OCI-LY7 (cell line): Measurements from ENCODE around the gene NAPSA. TPM values are rescaled to one million over a fixed set of nuclear protein-coding genes. Genes with fewer than 3 reads are reported as not detected.

Experiments
- BruUV-seq: library from RNA; stranded (reverse); fragments of 400-500 nt; replicated peaks from 2 replicates; lab custom pipeline; 2021; lab: Mats Ljungman, UMichigan
- CTCF ChIA-PET: fragments of 300-600 bp; sonication (Branson Sonifier 250); formaldehyde crosslinking; loops from one replicate; lab custom pipeline; 2022; ENCODE audit warnings: antibody characterized with exemption; ENCODE audit not compliant: unreplicated experiment; lab: Charles Lee
- POLR2A ChIA-PET: fragments of 300-600 bp; sonication (Branson Sonifier 250); formaldehyde crosslinking; loops from one replicate; lab custom pipeline; 2022; ENCODE audit warnings: antibody characterized with exemption; lab: Charles Lee
- DNase-seq: peaks from one replicate; pipeline ENCODE4 v3.0.0-alpha.2; 2015; ENCODE audit warnings: low spot score
- H2AFZ ChIP-seq: fragments of 200-600 bp; sonication (generic), shearing (Covaris generic); 2 replicates; pipeline ENCODE4 v1.6.1; 2014; ENCODE audit warnings: mild to moderate bottlenecking, antibody characterized with exemption, low read length, moderate library complexity
- H3K27ac ChIP-seq: fragments of 200-600 bp; sonication (generic); 2 replicates; pipeline ENCODE4 v1.5.1; 2014; ENCODE audit warnings: mixed run types, low read depth, mild to moderate bottlenecking, moderate library complexity, low read length, inconsistent platforms; ENCODE audit not compliant: poor library complexity, severe bottlenecking
- H3K36me3 ChIP-seq: fragments of 200-600 bp; sonication (generic); 2 replicates; pipeline ENCODE4 v1.6.1; 2014; ENCODE audit warnings: mild to moderate bottlenecking, antibody characterized with exemption, low read length, moderate library complexity, mixed read lengths; ENCODE audit not compliant: insufficient read depth
- H3K4me1 ChIP-seq: fragments of 200-600 bp; sonication (generic); 2 replicates; pipeline ENCODE4 v1.5.1; 2014; ENCODE audit warnings: mild to moderate bottlenecking, low read length; ENCODE audit not compliant: insufficient read depth, poor library complexity, severe bottlenecking
- H3K4me2 ChIP-seq: fragments of 200-600 bp; sonication (generic); 2 replicates; pipeline ENCODE4 v1.6.1; 2014; ENCODE audit warnings: mild to moderate bottlenecking, low read length
- H3K4me3 ChIP-seq: fragments of 200-600 bp; sonication (generic); 2 replicates; pipeline ENCODE4 v1.5.1; 2014; ENCODE audit warnings: mild to moderate bottlenecking, low read depth, low read length; ENCODE audit not compliant: poor library complexity, severe bottlenecking
- H3K79me2 ChIP-seq: fragments of 200-600 bp; sonication (generic); 2 replicates; pipeline ENCODE4 v1.6.1; 2016; ENCODE audit warnings: low read depth, mild to moderate bottlenecking, low read length, moderate library complexity, mixed read lengths; ENCODE audit not compliant: insufficient read depth
- H3K9me2 ChIP-seq: fragments of 200-600 bp; sonication (generic); 2 replicates; pipeline ENCODE4 v1.6.1; 2016; ENCODE audit warnings: mild to moderate bottlenecking, low read length, mixed read lengths; ENCODE audit not compliant: insufficient read depth
- H3K9me3 ChIP-seq: fragments of 200-600 bp; sonication (generic); 2 replicates; pipeline ENCODE4 v1.6.1; 2014; ENCODE audit warnings: mild to moderate bottlenecking, mixed run types, low read length, mixed read lengths
- H4K20me1 ChIP-seq: fragments of 200-600 bp; sonication (generic); 2 replicates; pipeline ENCODE4 v1.6.1; 2014; ENCODE audit warnings: mild to moderate bottlenecking, antibody characterized with exemption, low read length, moderate library complexity, mixed read lengths; ENCODE audit not compliant: insufficient read depth
- EZH2phosphoT487 ChIP-seq: fragments of 200-600 bp; sonication (generic); IDR thresholded peaks from 2 replicates; pipeline ENCODE4 v1.6.1; 2018; ENCODE audit warnings: low read depth, borderline replicate concordance, mild to moderate bottlenecking, mixed run types, antibody characterized with exemption, low read length, moderate library complexity, mixed read lengths
- intact Hi-C: fragments of 100-400 bp; cut with micrococcal nuclease; formaldehyde crosslinking; loops from one replicate; pipeline ENCODE4 v1.10.0; 2022; ENCODE audit not compliant: unreplicated experiment
- total RNA-seq, 2 experiments: library from RNA; depleted of rRNA in 1 of 2; stranded (reverse); fragments of >200 nt in 1 of 2; shearing (Covaris generic) in 1 of 2; gene quantifications; 2 replicates each; pipeline ENCODE4 v1.2.3, GENCODE V29; 2014 to 2022
- TF ChIP-seq, protein P1 (sequence below): fragments of 200-600 bp; sonication (generic); conservative IDR thresholded peaks from 2 replicates; pipeline ENCODE4 v1.5.1; 2014; ENCODE audit warnings: mild to moderate bottlenecking, antibody characterized with exemption, low read length, moderate library complexity, mixed read lengths

Gene NAPSA
- total RNA-seq, 2 experiments from 2014 or later, result 5.7 to 30.1 TPM

DNA sequence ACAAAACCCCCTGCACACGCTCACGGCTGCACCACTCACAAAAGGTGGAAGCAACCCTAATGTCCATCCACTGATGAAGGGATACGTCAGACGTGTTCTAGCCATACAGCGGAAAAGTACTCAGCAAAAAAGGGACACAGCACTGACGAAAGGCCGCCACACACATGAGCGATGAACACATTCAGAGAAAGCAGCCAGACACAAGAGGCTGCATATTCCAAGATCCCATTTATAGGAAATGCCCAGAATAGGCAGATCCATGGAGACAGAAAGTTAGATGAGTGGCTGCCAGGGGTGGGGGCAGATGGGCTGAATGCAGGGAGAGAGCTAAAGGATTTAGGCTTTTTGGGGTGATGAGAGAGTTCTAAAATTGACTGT lies 22.4 kb upstream of the NAPSA start:
- ChIA-PET POLR2A (no interaction called here), CTCF (no interaction called here)
- no peak for TF ChIP-seq EZH2phosphoT487
- TF ChIP-seq, protein P1, sequence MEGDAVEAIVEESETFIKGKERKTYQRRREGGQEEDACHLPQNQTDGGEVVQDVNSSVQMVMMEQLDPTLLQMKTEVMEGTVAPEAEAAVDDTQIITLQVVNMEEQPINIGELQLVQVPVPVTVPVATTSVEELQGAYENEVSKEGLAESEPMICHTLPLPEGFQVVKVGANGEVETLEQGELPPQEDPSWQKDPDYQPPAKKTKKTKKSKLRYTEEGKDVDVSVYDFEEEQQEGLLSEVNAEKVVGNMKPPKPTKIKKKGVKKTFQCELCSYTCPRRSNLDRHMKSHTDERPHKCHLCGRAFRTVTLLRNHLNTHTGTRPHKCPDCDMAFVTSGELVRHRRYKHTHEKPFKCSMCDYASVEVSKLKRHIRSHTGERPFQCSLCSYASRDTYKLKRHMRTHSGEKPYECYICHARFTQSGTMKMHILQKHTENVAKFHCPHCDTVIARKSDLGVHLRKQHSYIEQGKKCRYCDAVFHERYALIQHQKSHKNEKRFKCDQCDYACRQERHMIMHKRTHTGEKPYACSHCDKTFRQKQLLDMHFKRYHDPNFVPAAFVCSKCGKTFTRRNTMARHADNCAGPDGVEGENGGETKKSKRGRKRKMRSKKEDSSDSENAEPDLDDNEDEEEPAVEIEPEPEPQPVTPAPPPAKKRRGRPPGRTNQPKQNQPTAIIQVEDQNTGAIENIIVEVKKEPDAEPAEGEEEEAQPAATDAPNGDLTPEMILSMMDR, result no peak
- intact Hi-C loops, result no loop called here
- Histone ChIP-seq H3K36me3 (peaks cover 73% of the 10 kb centered on the region), H3K4me1 (peaks cover 19% of the 10 kb centered on the region), H3K4me2 (no peak overlapping the region), H2AFZ (no peak overlapping the region), H3K27ac (no peak overlapping the region), H3K9me3 (peaks cover 6% of the 10 kb centered on the region; the same call in 1 of the 2 replicates), H3K4me3 (no peak overlapping the region), H3K9me2 (no peaks in the 10 kb centered on the region), H3K79me2 (peaks cover 73% of the 10 kb centered on the region), H4K20me1 (peaks cover 4% of the 10 kb centered on the region; the same call in 1 of the 2 replicates)
- no TSS peak for BruUV-seq
- DNase-seq, result no peak

DNA sequence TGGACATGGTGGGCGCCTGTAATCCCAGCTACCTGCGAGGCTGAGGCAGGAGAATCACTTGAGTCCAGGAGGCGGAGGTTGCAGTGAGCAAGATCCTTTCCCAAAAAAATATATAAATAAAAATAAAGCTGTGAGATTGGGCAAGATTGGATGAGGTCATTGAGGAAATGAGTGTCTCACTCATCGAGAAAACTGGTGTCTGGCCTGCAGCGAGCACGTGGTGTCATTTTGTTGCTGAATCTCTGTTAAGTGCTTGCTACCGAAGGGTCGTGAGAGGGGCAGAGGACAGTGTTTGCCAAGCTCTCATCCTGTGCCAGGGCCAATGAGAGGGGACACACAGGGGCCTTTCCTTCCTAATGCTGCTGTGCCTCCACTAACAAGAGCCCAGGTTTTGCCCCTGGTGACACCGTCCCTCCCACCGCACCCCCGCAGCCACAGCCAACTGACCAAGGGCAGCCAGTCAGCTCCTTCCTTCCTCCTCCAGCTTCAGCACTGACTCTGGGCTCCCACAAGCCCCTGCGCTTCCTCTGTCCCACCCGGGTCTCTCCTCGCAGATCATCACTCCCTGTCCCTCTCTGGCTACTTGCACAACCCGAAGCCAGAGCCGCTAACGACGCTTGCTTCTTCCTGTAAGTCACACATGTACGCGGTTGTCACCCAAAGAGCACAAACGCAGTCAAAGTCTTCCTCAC lies 21.9 kb upstream of the NAPSA start:
- Histone ChIP-seq H3K9me3 (peaks cover 6% of the 10 kb centered on the region; the same call in 1 of the 2 replicates), H3K4me2 (no peak overlapping the region), H3K79me2 (peaks cover 68% of the 10 kb centered on the region), H3K4me1 (peaks cover 19% of the 10 kb centered on the region), H4K20me1 (peaks cover 4% of the 10 kb centered on the region; the same call in 1 of the 2 replicates), H3K9me2 (no peaks in the 10 kb centered on the region), H3K4me3 (no peak overlapping the region), H3K27ac (no peak overlapping the region), H2AFZ (no peak overlapping the region), H3K36me3 (peaks cover 73% of the 10 kb centered on the region)
- ChIA-PET CTCF (no interaction called here), POLR2A (interaction anchor here (1.1 kb wide), 1 partner anchor 11 kb away, joined by 4 read pairs; the partner anchor contains the start of gene NR1H2)
- no TSS peak for BruUV-seq
- intact Hi-C loops, result no loop called here
- TF ChIP-seq EZH2phosphoT487, result no peak
- TF ChIP-seq, protein P1, result no peak
- DNase-seq, result no peak
